ENCODE data around the gene KCNJ15. TPM values are rescaled to one million over a fixed set of nuclear protein-coding genes. Genes with fewer than 3 reads are reported as not detected.
A peak's percentile ranks its signal among the peaks of the same experiment; 100 is the strongest.

Gene KCNJ15
- total RNA-seq, 1 experiment from 2014 or later: not detected

GRCh38 chr21:38354746-38355145 is 98.0 kb downstream of the KCNJ15 start:
- no peak for DNase-seq (ENCODE audit: low spot score)

GRCh38 chr21:38355353-38355752 is 98.6 kb downstream of the KCNJ15 start:
- no peak for DNase-seq (ENCODE audit: low spot score)

GRCh38 chr21:38355992-38356781 is 99.4 kb downstream of the KCNJ15 start:
- peak; percentile 69 for DNase-seq (ENCODE audit: low spot score)

Other genes starting within 250 kb of the KCNJ15 start
- not detected in 2 replicates for gene ERG, start 241.5 kb downstream of the KCNJ15 start, total RNA-seq (2014; rRNA removed; shearing (Covaris generic))

Measured in HT-29 (cell line).